ENCODE results near the gene UBE2D1. TPM values are rescaled to one million over a fixed set of nuclear protein-coding genes. Genes with fewer than 3 reads are reported as not detected.
A peak's percentile ranks its signal among the peaks of the same experiment; 100 is the strongest.

The UBE2D1 gene
- total RNA-seq, 4 donors from 2014 or later = 62.0 to 178 (median 81.6) TPM

- Histone ChIP-seq H3K27ac (peak overlapping the region; percentile 9 to 98 (median 86)), H3K4me3 (peak overlapping the region in 1 of 4 donors; percentile 8), H3K9me3 (no peaks in the 10 kb centered on the region), H3K27me3 (no peaks in the 10 kb centered on the region), H3K4me1 (peaks cover 83% of the 10 kb centered on the region in 2 donors), H3K36me3 (peaks cover 0 to 6% of the 10 kb centered on the region in 2 donors)
- TF ChIP-seq, protein P1, sequence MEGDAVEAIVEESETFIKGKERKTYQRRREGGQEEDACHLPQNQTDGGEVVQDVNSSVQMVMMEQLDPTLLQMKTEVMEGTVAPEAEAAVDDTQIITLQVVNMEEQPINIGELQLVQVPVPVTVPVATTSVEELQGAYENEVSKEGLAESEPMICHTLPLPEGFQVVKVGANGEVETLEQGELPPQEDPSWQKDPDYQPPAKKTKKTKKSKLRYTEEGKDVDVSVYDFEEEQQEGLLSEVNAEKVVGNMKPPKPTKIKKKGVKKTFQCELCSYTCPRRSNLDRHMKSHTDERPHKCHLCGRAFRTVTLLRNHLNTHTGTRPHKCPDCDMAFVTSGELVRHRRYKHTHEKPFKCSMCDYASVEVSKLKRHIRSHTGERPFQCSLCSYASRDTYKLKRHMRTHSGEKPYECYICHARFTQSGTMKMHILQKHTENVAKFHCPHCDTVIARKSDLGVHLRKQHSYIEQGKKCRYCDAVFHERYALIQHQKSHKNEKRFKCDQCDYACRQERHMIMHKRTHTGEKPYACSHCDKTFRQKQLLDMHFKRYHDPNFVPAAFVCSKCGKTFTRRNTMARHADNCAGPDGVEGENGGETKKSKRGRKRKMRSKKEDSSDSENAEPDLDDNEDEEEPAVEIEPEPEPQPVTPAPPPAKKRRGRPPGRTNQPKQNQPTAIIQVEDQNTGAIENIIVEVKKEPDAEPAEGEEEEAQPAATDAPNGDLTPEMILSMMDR (IDR thresholded peaks at IDR 0.05 in 4 of 5, conservative IDR thresholded peaks at IDR 0.05 in 1 of 5) = no peak
- TF ChIP-seq POLR2A (IDR thresholded peaks at IDR 0.05) = no peak
- intact Hi-C loops (cut with DNase I; ENCODE audit: low total_unique reads) (no loop called here), in situ Hi-C loops (cut with MboI; ENCODE audit: low sequenced_read_pairs in 4 of 4) (no loop called here)
- ATAC-seq = no peak
- DNase-seq = no peak
Observed at GRCh38 chr10:58350023-58350422, 15.2 kb downstream of the UBE2D1 start.

GRCh38 chr10:58350619-58351323 is 16.0 kb downstream of the UBE2D1 start:
- DNase-seq (no peak), ATAC-seq (no peak)
- no peak overlapping the region for H3K4me3 ChIP-seq
- no peaks in the 10 kb centered on the region for H3K9me3 ChIP-seq
- H3K27ac ChIP-seq = peak overlapping the region; percentile 9 to 98 (median 86)
- intact Hi-C loops (cut with DNase I; ENCODE audit: low total_unique reads) (no loop called here), in situ Hi-C loops (cut with MboI; ENCODE audit: low sequenced_read_pairs in 4 of 4) (no loop called here)
- peaks cover 83 to 84% of the 10 kb centered on the region in 2 donors for H3K4me1 ChIP-seq
- peaks cover 0 to 6% of the 10 kb centered on the region in 2 donors for H3K36me3 ChIP-seq
- TF ChIP-seq, protein P1 (IDR thresholded peaks at IDR 0.05 in 4 of 5, conservative IDR thresholded peaks at IDR 0.05 in 1 of 5) = no peak
- no peak for TF ChIP-seq POLR2A (IDR thresholded peaks at IDR 0.05)
- no peaks in the 10 kb centered on the region for H3K27me3 ChIP-seq

- H3K36me3 ChIP-seq = peaks cover 0 to under 1% of the 10 kb centered on the region in 2 donors
- ATAC-seq (peak; percentile 58 to 59), DNase-seq (no peak)
- peak overlapping the region; percentile 9 to 98 (median 86) for H3K27ac ChIP-seq
- TF ChIP-seq, protein P1 (IDR thresholded peaks at IDR 0.05 in 4 of 5, conservative IDR thresholded peaks at IDR 0.05 in 1 of 5) = no peak
- no peak for TF ChIP-seq POLR2A (IDR thresholded peaks at IDR 0.05)
- intact Hi-C loops (cut with DNase I; ENCODE audit: low total_unique reads) = no loop called here
- peak overlapping the region in 1 of 4 donors; percentile 4 for H3K4me3 ChIP-seq
- peaks cover 91 to 94% of the 10 kb centered on the region in 2 donors for H3K4me1 ChIP-seq
- H3K27me3 ChIP-seq = no peaks in the 10 kb centered on the region
- H3K9me3 ChIP-seq = no peaks in the 10 kb centered on the region
- in situ Hi-C loops (cut with MboI; ENCODE audit: low sequenced_read_pairs in 4 of 4) = no loop called here
Observed at GRCh38 chr10:58351616-58352578, 17.1 kb downstream of the UBE2D1 start.

DNA sequence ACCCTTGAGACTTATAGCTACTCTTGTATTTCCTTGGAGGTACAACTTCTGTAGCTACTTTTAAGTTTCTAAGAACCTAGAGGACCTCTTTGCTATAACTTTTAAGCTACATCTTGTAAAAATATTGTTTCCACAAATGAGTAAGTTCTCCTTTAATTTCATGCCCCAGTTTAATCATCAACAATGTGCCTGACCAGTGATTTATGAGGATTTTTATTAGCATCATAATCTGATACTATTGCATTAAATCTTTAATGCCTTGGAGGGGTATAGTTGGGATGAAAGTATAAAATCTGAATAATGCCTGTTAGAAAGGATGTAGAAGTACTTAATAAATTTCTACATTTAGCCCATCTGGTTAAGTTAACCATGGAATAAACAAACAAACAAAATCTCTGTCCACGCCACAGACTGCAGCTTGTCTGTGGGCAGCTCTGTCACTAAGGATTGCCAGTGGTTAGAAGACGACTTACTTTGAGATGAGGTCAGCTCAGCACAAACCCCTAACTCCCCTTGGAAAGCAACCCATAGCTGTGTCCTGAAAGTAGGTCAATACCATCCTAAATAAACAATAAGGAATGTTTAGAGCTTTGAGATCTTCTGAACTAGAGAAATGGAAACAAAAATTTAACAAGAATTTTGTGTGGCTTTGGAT is 18.3 kb downstream of the UBE2D1 start:
- in situ Hi-C loops (cut with MboI; ENCODE audit: low sequenced_read_pairs in 4 of 4) = no loop called here
- DNase-seq (no peak), ATAC-seq (no peak)
- no peak overlapping the region for H3K4me3 ChIP-seq
- intact Hi-C loops (cut with DNase I; ENCODE audit: low total_unique reads) = no loop called here
- no peaks in the 10 kb centered on the region for H3K27me3 ChIP-seq
- no peaks in the 10 kb centered on the region for H3K9me3 ChIP-seq
- peak overlapping the region; percentile 9 to 98 (median 86) for H3K27ac ChIP-seq
- TF ChIP-seq POLR2A (IDR thresholded peaks at IDR 0.05) = no peak
- H3K36me3 ChIP-seq = no peaks in the 10 kb centered on the region
- peaks cover 96% of the 10 kb centered on the region in 2 donors for H3K4me1 ChIP-seq

Measured in gastrocnemius medialis (tissue), 4 donors.